CD14-positive monocyte (primary cell): Measurements from ENCODE around the gene ZNF638. TPM values are rescaled to one million over a fixed set of nuclear protein-coding genes. Genes with fewer than 3 reads are reported as not detected.

Source experiments
- DNase-seq, 3 donors: peaks; one replicate each; pipeline ENCODE4 v3.0.0-alpha.2; 2011 to 2022
- H2AFZ ChIP-seq: 2 replicates; pipeline ENCODE4 v1.6.0; 2012; ENCODE audit warnings: mild to moderate bottlenecking, low read depth, low read length, inconsistent platforms; ENCODE audit not compliant: insufficient read depth, poor library complexity, severe bottlenecking
- H3K27ac ChIP-seq, 2 donors: 1 replicate in 1 of 2; 2 replicates in 1 of 2; pipeline ENCODE4 v1.5.1; 2012 to 2013; ENCODE audit warnings: low read length in 2 of 2, control low read depth in 1 of 2, inconsistent platforms in 1 of 2, low read depth in 1 of 2, mild to moderate bottlenecking in 1 of 2
- H3K27me3 ChIP-seq, 2 donors: one replicate each; pipeline versions ENCODE4 v1.6.0 to v1.6.1; 2011 to 2013; ENCODE audit warnings: low read length in 2 of 2; ENCODE audit not compliant: control insufficient read depth in 2 of 2, insufficient read depth in 2 of 2
- H3K36me3 ChIP-seq, 2 donors: replicated peaks in 1 of 2; 1 replicate in 1 of 2; 2 replicates in 1 of 2; pipeline versions ENCODE4 v1.5.1 to v1.6.1; 2012 to 2013; ENCODE audit warnings: low read length in 2 of 2, control low read depth in 1 of 2, inconsistent platforms in 1 of 2, mild to moderate bottlenecking in 1 of 2; ENCODE audit not compliant: insufficient read depth in 2 of 2, control insufficient read depth in 1 of 2
- H3K4me1 ChIP-seq, 2 donors: 1 replicate in 1 of 2; 2 replicates in 1 of 2; pipeline versions ENCODE4 v1.5.1 to v1.6.1; 2012 to 2013; ENCODE audit warnings: low read length in 2 of 2, control low read depth in 1 of 2, inconsistent platforms in 1 of 2, mild to moderate bottlenecking in 1 of 2, moderate library complexity in 1 of 2; ENCODE audit not compliant: insufficient read depth in 2 of 2, control insufficient read depth in 1 of 2
- H3K4me2 ChIP-seq: replicated peaks from 2 replicates; pipeline ENCODE3; 2012; ENCODE audit warnings: low read length, moderate library complexity, mild to moderate bottlenecking; ENCODE audit not compliant: poor library complexity, severe bottlenecking; ENCODE audit errors: extremely low read depth
- H3K4me3 ChIP-seq, 3 experiments: fragments of 200-600 bp in 1 of 3; sonication (generic) in 1 of 3; replicated peaks in 1 of 3; 1 replicate in 2 of 3; 2 replicates in 1 of 3; pipeline ENCODE4 v1.5.1; 2011 to 2013; ENCODE audit warnings: low read length in 3 of 3, mild to moderate bottlenecking in 3 of 3, control low read depth in 2 of 3, low read depth in 2 of 3, inconsistent platforms in 1 of 3, moderate library complexity in 1 of 3
- H3K79me2 ChIP-seq: 2 replicates; pipeline ENCODE4 v1.6.0; 2012; ENCODE audit warnings: mild to moderate bottlenecking, control low read depth, inconsistent platforms, low read length, moderate library complexity; ENCODE audit not compliant: insufficient read depth
- H3K9ac ChIP-seq: 2 replicates; pipeline ENCODE4 v1.6.0; 2017; ENCODE audit warnings: low read length, mild to moderate bottlenecking; ENCODE audit not compliant: insufficient read depth, poor library complexity, severe bottlenecking
- H3K9me3 ChIP-seq, 2 donors: replicated peaks in 1 of 2; 1 replicate in 1 of 2; 2 replicates in 1 of 2; pipeline versions ENCODE4 v1.5.1 to v1.6.1; 2012 to 2013; ENCODE audit warnings: low read length in 2 of 2, control low read depth in 1 of 2; ENCODE audit not compliant: control insufficient read depth in 1 of 2, insufficient read depth in 1 of 2
- H4K20me1 ChIP-seq: 2 replicates; pipeline ENCODE4 v1.6.0; 2012; ENCODE audit warnings: mild to moderate bottlenecking, low read length, control low read depth, moderate library complexity; ENCODE audit not compliant: insufficient read depth
- H3K27ac Mint-ChIP-seq, 7 donors: one replicate each; pipeline ENCODE4 v1.8.0; 2020; ENCODE audit warnings: mild to moderate bottlenecking in 7 of 7, mixed read lengths in 7 of 7, moderate library complexity in 6 of 7, inconsistent platforms in 2 of 7
- H3K27me3 Mint-ChIP-seq, 3 donors: one replicate each; pipeline ENCODE4 v1.8.0; 2021 to 2022; ENCODE audit warnings: low read depth in 3 of 3, mild to moderate bottlenecking in 3 of 3, mixed read lengths in 3 of 3, moderate library complexity in 3 of 3, inconsistent platforms in 1 of 3
- H3K36me3 Mint-ChIP-seq, 2 donors: one replicate each; pipeline ENCODE4 v1.8.0; 2020; ENCODE audit warnings: mixed read lengths in 2 of 2, inconsistent platforms in 1 of 2, mild to moderate bottlenecking in 1 of 2
- H3K4me1 Mint-ChIP-seq: one replicate; pipeline ENCODE4 v1.8.0; 2020; ENCODE audit warnings: mild to moderate bottlenecking, mixed read lengths
- H3K4me3 Mint-ChIP-seq, 2 donors: one replicate each; pipeline ENCODE4 v1.8.0; 2020; ENCODE audit warnings: mild to moderate bottlenecking in 2 of 2, mixed read lengths in 2 of 2, moderate library complexity in 1 of 2
- H3K9me3 Mint-ChIP-seq, 7 donors: one replicate each; pipeline ENCODE4 v1.8.0; 2020 to 2022; ENCODE audit warnings: mixed read lengths in 7 of 7, mild to moderate bottlenecking in 6 of 7, moderate library complexity in 6 of 7, inconsistent platforms in 2 of 7
- WGBS: methylation state at CpG from one replicate; pipeline ENCODE4 v1.1.5; 2013; ENCODE audit warnings: missing lambda C conversion rate; ENCODE audit not compliant: insufficient coverage; 5-methylcytosine and 5-hydroxymethylcytosine counted together
- intact Hi-C, 2 donors: fragments of 100-400 bp; cut with micrococcal nuclease; formaldehyde crosslinking; loops; one replicate each; pipeline versions ENCODE4 v1.15.0 to v1.15.1; 2023
- polyA plus RNA-seq, 3 donors: library from polyadenylated mRNA; depleted of rRNA in 1 of 3; unstranded in 2 of 3; stranded (reverse) in 1 of 3; fragments of 300-500 nt in 2 of 3; fragments of >200 nt in 1 of 3; fragmentation: Illumina TruSeq in 2 of 3; gene quantifications; 1 replicate in 2 of 3; 2 replicates in 1 of 3; pipeline ENCODE4 v1.2.3, GENCODE V29; 2012 to 2021
- TF ChIP-seq, protein P1 (sequence below): fragments of 200-600 bp; IDR thresholded peaks from one replicate; pipeline ENCODE4 v1.8.0; 2022; ENCODE audit warnings: antibody characterized with exemption, mild to moderate bottlenecking

Gene ZNF638
- polyA plus RNA-seq, 3 donors, result 19.1 to 64.6 (median 22.4) TPM

DNA sequence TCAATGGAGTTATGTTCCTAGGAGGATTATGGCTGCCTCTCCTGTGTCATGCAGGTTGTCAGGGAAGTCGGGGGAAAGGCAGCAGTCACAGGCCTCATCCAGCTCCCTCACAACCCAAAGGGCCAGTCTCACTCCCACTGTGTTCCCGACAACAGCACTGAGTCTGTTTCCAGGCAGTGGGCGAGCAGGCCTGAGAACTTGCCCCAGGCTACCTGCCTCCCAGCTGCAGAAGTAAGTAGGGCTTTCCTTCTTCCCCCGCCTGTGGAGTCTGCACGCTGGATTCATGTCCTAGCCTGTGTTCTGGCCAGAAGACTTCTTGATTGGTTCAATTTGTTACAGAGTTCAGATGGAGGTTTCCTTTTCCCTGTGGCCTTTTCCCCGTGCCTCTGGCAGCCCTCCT is 8.2 kb upstream of the ZNF638 start:
- DNase-seq, result no peak
- peaks cover 0 to 3% (median 2%) of the 10 kb centered on the region in 3 donors for H3K27me3 Mint-ChIP-seq
- peaks cover 33 to 43% (median 35%) of the 10 kb centered on the region in 7 donors for H3K9me3 Mint-ChIP-seq
- WGBS, result 92% methylated on average over 6 of the region's 6 CpGs
- Histone ChIP-seq H3K9ac (no peak overlapping the region), H3K4me2 (no peak overlapping the region), H3K36me3 (no peaks in the 10 kb centered on the region), H3K79me2 (no peaks in the 10 kb centered on the region), H3K9me3 (peaks cover 5 to 22% of the 10 kb centered on the region in 2 donors), H3K4me3 (no peak overlapping the region), H3K4me1 (no peaks in the 10 kb centered on the region), H3K27ac (no peak overlapping the region), H3K27me3 (no peaks in the 10 kb centered on the region), H4K20me1 (no peaks in the 10 kb centered on the region), H2AFZ (no peak overlapping the region)
- H3K4me3 Mint-ChIP-seq, result no peak overlapping the region
- H3K27ac Mint-ChIP-seq, result no peak overlapping the region
- H3K36me3 Mint-ChIP-seq, result peaks cover 0 to 11% of the 10 kb centered on the region in 2 donors
- no peaks in the 10 kb centered on the region for H3K4me1 Mint-ChIP-seq
- intact Hi-C loops, result no loop called here
- TF ChIP-seq, protein P1, sequence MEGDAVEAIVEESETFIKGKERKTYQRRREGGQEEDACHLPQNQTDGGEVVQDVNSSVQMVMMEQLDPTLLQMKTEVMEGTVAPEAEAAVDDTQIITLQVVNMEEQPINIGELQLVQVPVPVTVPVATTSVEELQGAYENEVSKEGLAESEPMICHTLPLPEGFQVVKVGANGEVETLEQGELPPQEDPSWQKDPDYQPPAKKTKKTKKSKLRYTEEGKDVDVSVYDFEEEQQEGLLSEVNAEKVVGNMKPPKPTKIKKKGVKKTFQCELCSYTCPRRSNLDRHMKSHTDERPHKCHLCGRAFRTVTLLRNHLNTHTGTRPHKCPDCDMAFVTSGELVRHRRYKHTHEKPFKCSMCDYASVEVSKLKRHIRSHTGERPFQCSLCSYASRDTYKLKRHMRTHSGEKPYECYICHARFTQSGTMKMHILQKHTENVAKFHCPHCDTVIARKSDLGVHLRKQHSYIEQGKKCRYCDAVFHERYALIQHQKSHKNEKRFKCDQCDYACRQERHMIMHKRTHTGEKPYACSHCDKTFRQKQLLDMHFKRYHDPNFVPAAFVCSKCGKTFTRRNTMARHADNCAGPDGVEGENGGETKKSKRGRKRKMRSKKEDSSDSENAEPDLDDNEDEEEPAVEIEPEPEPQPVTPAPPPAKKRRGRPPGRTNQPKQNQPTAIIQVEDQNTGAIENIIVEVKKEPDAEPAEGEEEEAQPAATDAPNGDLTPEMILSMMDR, result no peak

DNA sequence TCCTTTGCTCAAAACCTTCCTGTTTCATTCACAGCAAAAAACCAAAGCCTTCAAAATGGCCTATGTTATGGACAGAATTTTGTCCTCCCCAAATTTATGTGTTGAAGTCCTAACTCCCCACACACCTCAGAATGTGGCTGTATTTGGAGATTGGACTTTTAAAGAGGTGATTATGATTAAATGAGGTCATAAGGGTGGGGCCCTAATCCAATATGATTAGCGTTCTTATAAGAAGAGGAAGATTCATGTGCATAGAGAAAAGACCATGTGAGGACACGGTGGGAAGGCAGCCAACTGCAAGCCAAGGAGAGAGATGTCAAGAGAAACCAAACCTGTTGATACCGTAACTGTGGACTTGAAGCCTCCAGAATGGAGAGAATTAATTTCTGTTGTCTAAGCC is 4.6 kb upstream of the ZNF638 start:
- H3K4me2 ChIP-seq, result no peak overlapping the region
- H4K20me1 ChIP-seq, result no peaks in the 10 kb centered on the region
- H3K4me1 Mint-ChIP-seq, result peaks cover 3% of the 10 kb centered on the region
- H2AFZ ChIP-seq, result no peak overlapping the region
- no peak overlapping the region for H3K27ac Mint-ChIP-seq
- no peak overlapping the region for H3K4me3 Mint-ChIP-seq
- peaks cover 0 to 4% of the 10 kb centered on the region in 2 donors for H3K9me3 ChIP-seq
- WGBS, result 92% methylated on average over 2 of the region's 3 CpGs
- no peaks in the 10 kb centered on the region for H3K36me3 ChIP-seq
- intact Hi-C loops, result no loop called here
- peaks cover 5% of the 10 kb centered on the region for H3K79me2 ChIP-seq
- H3K4me1 ChIP-seq, result no peaks in the 10 kb centered on the region
- no peak overlapping the region for H3K9ac ChIP-seq
- TF ChIP-seq, protein P1, result no peak
- peaks cover 0 to 6% of the 10 kb centered on the region in 2 donors for H3K36me3 Mint-ChIP-seq
- peaks cover under 1 to 10% (median 5%) of the 10 kb centered on the region in 7 donors for H3K9me3 Mint-ChIP-seq
- H3K27me3 Mint-ChIP-seq, result no peaks in the 10 kb centered on the region
- DNase-seq, result no peak
- H3K27me3 ChIP-seq, result no peaks in the 10 kb centered on the region
- H3K27ac ChIP-seq, result no peak overlapping the region
- no peak overlapping the region for H3K4me3 ChIP-seq
